SK-N-MC (cell line): Measurements from ENCODE around the gene BMP2K.

Experiments
- EZH2 ChIP-seq: fragments of 200-600 bp; sonication (generic); IDR thresholded peaks from one replicate; pipeline ENCODE4 v1.6.1; 2017; ENCODE audit warnings: antibody characterized with exemption
- FOXP2 ChIP-seq: optimal IDR thresholded peaks from 2 replicates; pipeline ENCODE3; 2011; ENCODE audit warnings: mild to moderate bottlenecking, moderate library complexity; ENCODE audit not compliant: insufficient read depth; ENCODE audit errors: extremely low read length, control extremely low read depth
- POLR2AphosphoS5 ChIP-seq: IDR thresholded peaks from 2 replicates; pipeline ENCODE4 v1.6.1; 2012; ENCODE audit warnings: mild to moderate bottlenecking, low read depth, low read length, borderline replicate concordance

GRCh38 chr4:78735697-78736096, 40.5 kb upstream of the BMP2K start:
- no peak for TF ChIP-seq POLR2AphosphoS5
- TF ChIP-seq FOXP2, result no peak
- TF ChIP-seq EZH2, result no peak
